Amniotic stem cell (primary cell): ENCODE results near the gene POLN.
"Not testable (repeated sequence)": the region's sequence is repeated elsewhere in the genome, so short reads cannot be mapped to it uniquely, and the experiment has no call there.

Experiments
- DNase-seq: peaks from one replicate; lab custom pipeline; 2025; lab: John Stamatoyannopoulos, UW

The POLN gene

GRCh38 chr4:2251073-2251794 is 9.3 kb upstream of the POLN start:
- DNase-seq = no peak

- DNase-seq = no peak
Observed at GRCh38 chr4:2250357-2251072, 8.6 kb upstream of the POLN start.

- no peak for DNase-seq
Observed at GRCh38 chr4:2249526-2250356, 7.8 kb upstream of the POLN start.

- no peak for DNase-seq
Observed at GRCh38 chr4:2248821-2249261, 6.9 kb upstream of the POLN start.

GRCh38 chr4:2248044-2248780 is 6.3 kb upstream of the POLN start:
- DNase-seq = no peak

- DNase-seq = no peak
Observed at GRCh38 chr4:2247128-2248043, 5.5 kb upstream of the POLN start.

GRCh38 chr4:2246384-2247127 is 4.6 kb upstream of the POLN start:
- DNase-seq = no peak

GRCh38 chr4:2245787-2246275 is 3.9 kb upstream of the POLN start:
- DNase-seq = no peak

- no peak for DNase-seq
Observed at GRCh38 chr4:2245057-2245786, 3.3 kb upstream of the POLN start.

- DNase-seq = no peak
Observed at GRCh38 chr4:2243681-2244380, 1.9 kb upstream of the POLN start.

- DNase-seq = no peak
Observed at GRCh38 chr4:2241003-2241402, 918 bp downstream of the POLN start.

- no peak for DNase-seq
Observed at GRCh38 chr4:2236944-2237666, 4.8 kb downstream of the POLN start.

GRCh38 chr4:2231082-2231481 is 10.8 kb downstream of the POLN start:
- no peak for DNase-seq

- DNase-seq = no peak
Observed at GRCh38 chr4:2226261-2226660, 15.7 kb downstream of the POLN start.

GRCh38 chr4:2222838-2223237 is 19.1 kb downstream of the POLN start:
- no peak for DNase-seq

GRCh38 chr4:2221378-2221777 is 20.5 kb downstream of the POLN start:
- not testable (repeated sequence) for DNase-seq

GRCh38 chr4:2220016-2220630 is 21.8 kb downstream of the POLN start:
- DNase-seq = peak; percentile 49
